MM.1S (cell line): ENCODE results near the gene TAS1R1.
A peak's percentile ranks its signal among the peaks of the same experiment; 100 is the strongest.

Experiments
- DNase-seq: peaks from one replicate; pipeline ENCODE4 v3.0.0-alpha.2; 2015
- H2AFZ ChIP-seq: fragments of 300-600 bp; sonication (generic); 2 replicates; pipeline ENCODE4 v1.6.0; 2016; ENCODE audit warnings: antibody characterized with exemption, low read length
- H3F3A ChIP-seq: fragments of 300-600 bp; sonication (generic); 2 replicates; pipeline ENCODE4 v1.6.1; 2016; ENCODE audit warnings: mild to moderate bottlenecking, antibody characterized with exemption, low read length, moderate library complexity, mixed read lengths; ENCODE audit not compliant: insufficient read depth
- H3K27ac ChIP-seq: fragments of 300-600 bp; sonication (generic); 2 replicates; pipeline ENCODE4 v1.5.1; 2016; ENCODE audit warnings: mild to moderate bottlenecking, low read length
- H3K27me3 ChIP-seq: fragments of 300-600 bp; sonication (generic); replicated peaks from 2 replicates; pipeline ENCODE4 v1.6.0; 2016; ENCODE audit warnings: low read length; ENCODE audit not compliant: insufficient read depth
- H3K36me3 ChIP-seq: fragments of 300-600 bp; sonication (generic); replicated peaks from 2 replicates; pipeline ENCODE4 v1.6.1; 2016; ENCODE audit warnings: mild to moderate bottlenecking, low read length, mixed read lengths; ENCODE audit not compliant: insufficient read depth
- H3K4me1 ChIP-seq: fragments of 300-600 bp; sonication (generic); 2 replicates; pipeline ENCODE4 v1.6.1; 2016; ENCODE audit warnings: low read length, mixed read lengths
- H3K4me2 ChIP-seq: fragments of 300-600 bp; sonication (generic); 2 replicates; pipeline ENCODE4 v1.6.0; 2016; ENCODE audit warnings: low read depth, low read length
- H3K4me3 ChIP-seq: fragments of 300-600 bp; sonication (generic); 2 replicates; pipeline ENCODE4 v1.5.1; 2016; ENCODE audit warnings: low read length, mixed read lengths
- H3K79me2 ChIP-seq: fragments of 300-600 bp; sonication (generic); 2 replicates; pipeline ENCODE4 v1.6.1; 2016; ENCODE audit warnings: mixed run types, low read length, mixed read lengths
- H3K9ac ChIP-seq: fragments of 300-600 bp; sonication (generic); 2 replicates; pipeline ENCODE4 v1.6.1; 2016; ENCODE audit warnings: low read length, mixed read lengths
- H3K9me2 ChIP-seq: fragments of 300-600 bp; sonication (generic); replicated peaks from 2 replicates; pipeline ENCODE4 v1.6.1; 2016; ENCODE audit warnings: mild to moderate bottlenecking, low read length, mixed read lengths; ENCODE audit not compliant: insufficient read depth
- H3K9me3 ChIP-seq: fragments of 300-600 bp; sonication (generic); replicated peaks from 2 replicates; pipeline ENCODE4 v1.6.1; 2016; ENCODE audit warnings: mild to moderate bottlenecking, low read length, mixed read lengths; ENCODE audit not compliant: insufficient read depth
- H4K20me1 ChIP-seq: fragments of 300-600 bp; sonication (generic); 2 replicates; pipeline ENCODE4 v1.6.1; 2016; ENCODE audit warnings: mild to moderate bottlenecking, low read length, moderate library complexity, mixed read lengths; ENCODE audit not compliant: insufficient read depth
- EZH2 ChIP-seq: fragments of 300-600 bp; sonication (generic); optimal IDR thresholded peaks from 2 replicates; pipeline ENCODE3; 2017; ENCODE audit warnings: low read depth, mild to moderate bottlenecking, antibody characterized with exemption, low read length, mixed read lengths
- EZH2phosphoT487 ChIP-seq: fragments of 300-600 bp; sonication (generic); IDR thresholded peaks from 2 replicates; pipeline ENCODE4 v1.6.1; 2018; ENCODE audit warnings: antibody characterized with exemption, low read length
- TF ChIP-seq, protein P1 (sequence below): fragments of 300-600 bp; sonication (generic); IDR thresholded peaks from 2 replicates; pipeline ENCODE4 v1.5.1; 2016; ENCODE audit warnings: antibody characterized with exemption, low read length, mixed read lengths

The TAS1R1 gene

GRCh38 chr1:6600410-6601048, 45.4 kb downstream of the TAS1R1 start:
- Histone ChIP-seq H3K4me2 (peak overlapping the region; percentile 81), H3K9me3 (no peaks in the 10 kb centered on the region), H3K27ac (peak overlapping the region; percentile 75; the same call in 1 of the 2 replicates), H3K27me3 (no peaks in the 10 kb centered on the region), H4K20me1 (peaks cover 14% of the 10 kb centered on the region; the same call in 1 of the 2 replicates), H3K36me3 (peaks cover 9% of the 10 kb centered on the region; the same call in 1 of the 2 replicates), H3K79me2 (peaks cover 69% of the 10 kb centered on the region), H3F3A (peaks cover 27% of the 10 kb centered on the region), H3K9ac (peak overlapping the region; percentile 85), H3K9me2 (no peaks in the 10 kb centered on the region), H2AFZ (peak overlapping the region; percentile 2; the same call in 1 of the 2 replicates), H3K4me1 (peaks cover 14% of the 10 kb centered on the region), H3K4me3 (peak overlapping the region; percentile 81)
- no peak for DNase-seq
- TF ChIP-seq EZH2 = no peak
- TF ChIP-seq, protein P1, sequence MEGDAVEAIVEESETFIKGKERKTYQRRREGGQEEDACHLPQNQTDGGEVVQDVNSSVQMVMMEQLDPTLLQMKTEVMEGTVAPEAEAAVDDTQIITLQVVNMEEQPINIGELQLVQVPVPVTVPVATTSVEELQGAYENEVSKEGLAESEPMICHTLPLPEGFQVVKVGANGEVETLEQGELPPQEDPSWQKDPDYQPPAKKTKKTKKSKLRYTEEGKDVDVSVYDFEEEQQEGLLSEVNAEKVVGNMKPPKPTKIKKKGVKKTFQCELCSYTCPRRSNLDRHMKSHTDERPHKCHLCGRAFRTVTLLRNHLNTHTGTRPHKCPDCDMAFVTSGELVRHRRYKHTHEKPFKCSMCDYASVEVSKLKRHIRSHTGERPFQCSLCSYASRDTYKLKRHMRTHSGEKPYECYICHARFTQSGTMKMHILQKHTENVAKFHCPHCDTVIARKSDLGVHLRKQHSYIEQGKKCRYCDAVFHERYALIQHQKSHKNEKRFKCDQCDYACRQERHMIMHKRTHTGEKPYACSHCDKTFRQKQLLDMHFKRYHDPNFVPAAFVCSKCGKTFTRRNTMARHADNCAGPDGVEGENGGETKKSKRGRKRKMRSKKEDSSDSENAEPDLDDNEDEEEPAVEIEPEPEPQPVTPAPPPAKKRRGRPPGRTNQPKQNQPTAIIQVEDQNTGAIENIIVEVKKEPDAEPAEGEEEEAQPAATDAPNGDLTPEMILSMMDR = no peak
- TF ChIP-seq EZH2phosphoT487 = no peak

- H3F3A ChIP-seq = peaks cover 27% of the 10 kb centered on the region
- peaks cover 14% of the 10 kb centered on the region for H3K4me1 ChIP-seq
- TF ChIP-seq EZH2 (no peak), EZH2phosphoT487 (no peak)
- TF ChIP-seq, protein P1 = no peak; the same call in 1 of the 2 replicates
- H3K36me3 ChIP-seq = peaks cover 9% of the 10 kb centered on the region; the same call in 1 of the 2 replicates
- peaks cover 14% of the 10 kb centered on the region; the same call in 1 of the 2 replicates for H4K20me1 ChIP-seq
- no peaks in the 10 kb centered on the region for H3K9me3 ChIP-seq
- H2AFZ ChIP-seq = peak overlapping the region; percentile 35; the same call in 1 of the 2 replicates
- peak overlapping the region; percentile 85 for H3K9ac ChIP-seq
- H3K4me3 ChIP-seq = peak overlapping the region; percentile 81
- no peaks in the 10 kb centered on the region for H3K9me2 ChIP-seq
- DNase-seq = peak; percentile 86
- peak overlapping the region; percentile 75; the same call in 1 of the 2 replicates for H3K27ac ChIP-seq
- H3K79me2 ChIP-seq = peaks cover 61% of the 10 kb centered on the region
- peak overlapping the region; percentile 81 for H3K4me2 ChIP-seq
- H3K27me3 ChIP-seq = no peaks in the 10 kb centered on the region
These were observed 46.2 kb downstream of the TAS1R1 start for GRCh38 chr1:6601049-6601922.

GRCh38 chr1:6601923-6602668, 47.0 kb downstream of the TAS1R1 start:
- Histone ChIP-seq H3K4me1 (peaks cover 14% of the 10 kb centered on the region), H3K4me3 (peak overlapping the region; percentile 81), H2AFZ (peak overlapping the region; percentile 84), H3F3A (peaks cover 27% of the 10 kb centered on the region), H3K9ac (peak overlapping the region; percentile 85), H3K36me3 (peaks cover 9% of the 10 kb centered on the region; the same call in 1 of the 2 replicates), H3K27ac (peak overlapping the region; percentile 75), H3K4me2 (peak overlapping the region; percentile 81), H3K27me3 (no peaks in the 10 kb centered on the region), H3K9me3 (no peaks in the 10 kb centered on the region), H3K79me2 (peaks cover 53% of the 10 kb centered on the region), H3K9me2 (no peaks in the 10 kb centered on the region), H4K20me1 (peaks cover 9% of the 10 kb centered on the region; the same call in 1 of the 2 replicates)
- peak; percentile 42 for DNase-seq
- TF ChIP-seq EZH2 (no peak), EZH2phosphoT487 (no peak)
- TF ChIP-seq, protein P1 = no peak; the same call in 1 of the 2 replicates
